PC-9 (cell line): ENCODE measurements around the gene SLC1A2. TPM values are rescaled to one million over a fixed set of nuclear protein-coding genes. Genes with fewer than 3 reads are reported as not detected.

Source experiments
- BruUV-seq: library from RNA; stranded (reverse); fragments of 400-500 nt; replicated peaks from 2 replicates; lab custom pipeline; 2021; lab: Mats Ljungman, UMichigan
- CTCF ChIA-PET: fragments of 300-600 bp; sonication (Branson Sonifier 250); formaldehyde crosslinking; loops from one replicate; lab custom pipeline; 2022; ENCODE audit warnings: antibody characterized with exemption; lab: Charles Lee
- POLR2A ChIA-PET: fragments of 300-600 bp; sonication (Branson Sonifier 250); formaldehyde crosslinking; loops from one replicate; lab custom pipeline; 2022; ENCODE audit warnings: antibody characterized with exemption; ENCODE audit not compliant: unreplicated experiment; lab: Charles Lee
- DNase-seq, 2 experiments: peaks; one replicate each; pipeline versions ENCODE4 v3.0.0 to v3.0.0-alpha.2; 2015 to 2022; ENCODE audit warnings: mixed read lengths in 1 of 2
- H2AFZ ChIP-seq: fragments of 200-600 bp; sonication (generic); 2 replicates; pipeline ENCODE4 v1.8.1; 2017; ENCODE audit warnings: antibody characterized with exemption
- H3F3A ChIP-seq: fragments of 200-600 bp; sonication (generic); 2 replicates; pipeline ENCODE4 v1.8.1; 2017; ENCODE audit warnings: antibody characterized with exemption, mild to moderate bottlenecking, low read depth; ENCODE audit not compliant: insufficient read depth
- H3K27ac ChIP-seq: fragments of 200-600 bp; sonication (generic); 2 replicates; pipeline ENCODE4 v1.6.1; 2016; ENCODE audit warnings: mixed run types
- H3K27me3 ChIP-seq: fragments of 200-600 bp; sonication (generic); 2 replicates; pipeline ENCODE4 v1.6.1; 2016; ENCODE audit warnings: low read depth, mixed run types; ENCODE audit not compliant: insufficient read depth
- H3K36me3 ChIP-seq: fragments of 200-600 bp; sonication (generic); 2 replicates; pipeline ENCODE4 v1.6.1; 2016; ENCODE audit warnings: low read depth, mixed run types
- H3K4me1 ChIP-seq: fragments of 200-600 bp; sonication (generic); replicated peaks from 2 replicates; pipeline ENCODE4 v1.6.1; 2016; ENCODE audit warnings: mixed run types; ENCODE audit not compliant: insufficient read depth
- H3K4me2 ChIP-seq: fragments of 200-600 bp; sonication (generic); 2 replicates; pipeline ENCODE4 v1.6.1; 2017; ENCODE audit warnings: mixed run types
- H3K4me3 ChIP-seq: fragments of 200-600 bp; sonication (generic); 2 replicates; pipeline ENCODE4 v1.6.1; 2016; ENCODE audit warnings: mixed run types
- H3K79me2 ChIP-seq: fragments of 200-600 bp; sonication (generic); 2 replicates; pipeline ENCODE4 v1.6.1; 2017; ENCODE audit warnings: low read depth, mixed run types
- H3K9me2 ChIP-seq: fragments of 200-600 bp; sonication (generic); 2 replicates; pipeline ENCODE4 v1.8.1; 2017; ENCODE audit warnings: mild to moderate bottlenecking; ENCODE audit not compliant: insufficient read depth
- H3K9me3 ChIP-seq: fragments of 200-600 bp; sonication (generic); 2 replicates; pipeline ENCODE4 v1.8.1; 2016; ENCODE audit warnings: low read depth; ENCODE audit not compliant: insufficient read depth
- H4K20me1 ChIP-seq: fragments of 200-600 bp; sonication (generic); 2 replicates; pipeline ENCODE4 v1.8.1; 2017; ENCODE audit not compliant: insufficient read depth
- EZH2 ChIP-seq: fragments of 200-600 bp; sonication (generic); IDR thresholded peaks from 2 replicates; pipeline ENCODE4 v1.8.0; 2017; ENCODE audit warnings: antibody characterized with exemption, low read depth
- intact Hi-C: fragments of 100-400 bp; cut with micrococcal nuclease; formaldehyde crosslinking; loops from one replicate; pipeline ENCODE4 v1.10.0; 2022; ENCODE audit not compliant: unreplicated experiment
- total RNA-seq: library from RNA; stranded (reverse); gene quantifications from 2 replicates; pipeline ENCODE4 v1.2.3, GENCODE V29; 2021
- TF ChIP-seq, protein P1 (sequence below): fragments of 200-600 bp; sonication (generic); conservative IDR thresholded peaks from 2 replicates; pipeline ENCODE4 v1.6.1; 2017; ENCODE audit warnings: mixed run types, antibody characterized with exemption, mild to moderate bottlenecking, moderate library complexity

SLC1A2 gene
- total RNA-seq, 1 experiment from 2014 or later: 0.09 TPM

DNA sequence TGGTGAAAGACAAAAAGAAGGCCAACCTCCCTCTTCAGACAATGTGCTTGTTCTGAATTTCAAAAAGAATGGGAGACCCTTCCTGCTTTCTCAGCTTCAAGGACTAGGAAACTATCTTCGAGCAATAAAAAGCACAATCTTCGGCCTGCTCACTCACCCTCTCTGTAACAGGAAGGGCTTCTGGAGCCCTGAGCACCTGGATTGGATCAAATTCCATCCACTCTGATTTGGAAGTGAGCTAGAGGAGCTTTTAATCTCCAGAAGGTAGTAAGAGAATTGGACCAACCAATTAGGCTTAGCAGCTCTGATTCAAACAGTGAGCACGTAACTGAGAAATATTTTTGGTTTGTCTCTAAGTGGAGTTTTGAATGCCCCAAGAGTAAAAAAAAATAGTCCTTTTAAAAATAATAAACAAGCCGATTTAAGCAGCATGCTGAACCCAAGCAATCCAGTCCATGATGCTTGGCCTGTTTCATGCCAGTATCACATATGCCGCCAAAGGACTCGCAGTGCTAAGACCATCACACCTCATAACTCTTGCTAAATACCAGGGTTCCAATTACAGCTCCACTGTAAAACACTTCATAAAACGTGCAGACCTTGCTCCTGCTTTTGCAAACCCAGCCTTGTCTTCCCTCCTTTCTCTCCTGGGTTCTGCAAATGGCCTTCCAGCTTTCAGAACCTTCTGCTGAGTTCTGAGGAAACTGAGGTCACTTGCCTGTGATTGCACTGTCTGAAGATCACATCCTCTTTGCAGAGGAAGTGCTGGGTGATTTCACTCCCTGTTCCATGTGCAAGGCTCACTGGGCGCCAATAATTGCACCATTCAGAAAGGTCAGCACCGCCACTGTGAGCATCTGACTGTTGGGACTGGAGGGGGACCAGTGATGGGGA, 74.4 kb downstream of the SLC1A2 start:
- POLR2A ChIA-PET: no interaction called here
- CTCF ChIA-PET: no interaction called here

DNA sequence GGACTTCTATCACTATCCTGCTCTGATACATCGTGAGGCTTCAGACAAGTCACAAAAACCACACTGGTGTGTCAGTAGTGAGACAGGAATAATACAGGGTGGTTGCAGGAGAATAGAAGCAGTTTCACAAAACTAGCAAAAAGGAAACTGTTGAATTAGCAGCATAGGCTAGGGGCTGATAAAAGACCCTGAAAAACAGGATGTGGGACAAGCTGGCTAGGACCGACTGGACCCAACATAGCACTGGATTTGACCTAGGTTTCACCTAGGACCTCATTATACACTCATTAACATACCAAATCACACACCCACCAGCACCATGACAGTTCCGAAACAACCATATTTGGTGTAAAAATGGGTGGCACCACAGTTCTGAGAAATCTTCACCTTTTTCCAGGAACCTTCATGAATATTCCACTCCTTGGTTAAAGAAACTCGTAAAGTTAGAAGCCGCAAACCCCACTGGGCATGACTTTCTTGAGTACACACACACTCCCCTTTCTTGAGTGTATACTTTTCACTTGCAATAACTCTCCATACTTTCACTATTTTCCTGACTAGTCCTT, 76.2 kb downstream of the SLC1A2 start:
- H4K20me1 ChIP-seq: no peaks in the 10 kb centered on the region
- ChIA-PET CTCF (no interaction called here), POLR2A (no interaction called here)
- no TSS peak for BruUV-seq
- no peak for DNase-seq
- no peaks in the 10 kb centered on the region for H3K36me3 ChIP-seq
- H3K27me3 ChIP-seq: no peaks in the 10 kb centered on the region
- H2AFZ ChIP-seq: no peak overlapping the region
- TF ChIP-seq, protein P1, sequence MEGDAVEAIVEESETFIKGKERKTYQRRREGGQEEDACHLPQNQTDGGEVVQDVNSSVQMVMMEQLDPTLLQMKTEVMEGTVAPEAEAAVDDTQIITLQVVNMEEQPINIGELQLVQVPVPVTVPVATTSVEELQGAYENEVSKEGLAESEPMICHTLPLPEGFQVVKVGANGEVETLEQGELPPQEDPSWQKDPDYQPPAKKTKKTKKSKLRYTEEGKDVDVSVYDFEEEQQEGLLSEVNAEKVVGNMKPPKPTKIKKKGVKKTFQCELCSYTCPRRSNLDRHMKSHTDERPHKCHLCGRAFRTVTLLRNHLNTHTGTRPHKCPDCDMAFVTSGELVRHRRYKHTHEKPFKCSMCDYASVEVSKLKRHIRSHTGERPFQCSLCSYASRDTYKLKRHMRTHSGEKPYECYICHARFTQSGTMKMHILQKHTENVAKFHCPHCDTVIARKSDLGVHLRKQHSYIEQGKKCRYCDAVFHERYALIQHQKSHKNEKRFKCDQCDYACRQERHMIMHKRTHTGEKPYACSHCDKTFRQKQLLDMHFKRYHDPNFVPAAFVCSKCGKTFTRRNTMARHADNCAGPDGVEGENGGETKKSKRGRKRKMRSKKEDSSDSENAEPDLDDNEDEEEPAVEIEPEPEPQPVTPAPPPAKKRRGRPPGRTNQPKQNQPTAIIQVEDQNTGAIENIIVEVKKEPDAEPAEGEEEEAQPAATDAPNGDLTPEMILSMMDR: no peak
- TF ChIP-seq EZH2: no peak
- no peak overlapping the region for H3K4me2 ChIP-seq
- H3K27ac ChIP-seq: no peak overlapping the region
- no peaks in the 10 kb centered on the region for H3K79me2 ChIP-seq
- intact Hi-C loops: no loop called here
- peaks cover 14% of the 10 kb centered on the region for H3K4me1 ChIP-seq
- no peaks in the 10 kb centered on the region for H3K9me2 ChIP-seq
- H3K4me3 ChIP-seq: no peak overlapping the region
- H3F3A ChIP-seq: peaks cover 9% of the 10 kb centered on the region
- H3K9me3 ChIP-seq: no peaks in the 10 kb centered on the region; the same call in 1 of the 2 replicates

More for the DNA sequence above, 74.4 kb downstream of the SLC1A2 start:
- H3K79me2 ChIP-seq: no peaks in the 10 kb centered on the region
- no TSS peak for BruUV-seq
- TF ChIP-seq, protein P1: no peak
- TF ChIP-seq EZH2: no peak
- no peaks in the 10 kb centered on the region for H3K36me3 ChIP-seq
- H4K20me1 ChIP-seq: no peaks in the 10 kb centered on the region
- H3F3A ChIP-seq: no peaks in the 10 kb centered on the region; the same call in 1 of the 2 replicates
- H2AFZ ChIP-seq: no peak overlapping the region
- no peaks in the 10 kb centered on the region for H3K9me2 ChIP-seq
- H3K4me1 ChIP-seq: no peaks in the 10 kb centered on the region
- H3K27ac ChIP-seq: no peak overlapping the region
- DNase-seq: no peak
- H3K4me3 ChIP-seq: no peak overlapping the region
- intact Hi-C loops: no loop called here
- H3K27me3 ChIP-seq: no peaks in the 10 kb centered on the region
- no peaks in the 10 kb centered on the region for H3K9me3 ChIP-seq
- no peak overlapping the region for H3K4me2 ChIP-seq

DNA sequence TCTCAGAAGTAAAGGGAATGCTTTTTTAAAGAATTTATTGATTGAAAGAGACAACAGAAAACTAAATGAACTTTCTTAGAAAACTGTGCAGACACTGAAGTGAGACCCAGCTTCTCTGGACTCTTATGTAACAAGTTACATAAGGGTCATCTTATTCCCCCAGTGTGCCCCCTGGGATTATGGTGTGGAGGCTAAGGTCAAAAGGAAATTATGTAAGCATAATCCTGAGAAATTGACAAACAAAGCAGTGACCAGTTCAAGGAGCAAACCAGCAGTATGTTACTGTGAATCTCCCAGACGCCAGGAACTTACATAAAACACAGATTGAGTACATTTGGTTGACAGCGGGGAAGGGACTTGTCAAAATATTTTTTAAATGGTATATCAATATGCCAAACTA, 78.6 kb downstream of the SLC1A2 start:
- no peak overlapping the region for H3K27ac ChIP-seq
- no peaks in the 10 kb centered on the region for H3K27me3 ChIP-seq
- DNase-seq: no peak
- no peaks in the 10 kb centered on the region for H4K20me1 ChIP-seq
- no peak overlapping the region for H3K4me3 ChIP-seq
- H3K79me2 ChIP-seq: no peaks in the 10 kb centered on the region
- intact Hi-C loops: no loop called here
- H3K4me2 ChIP-seq: no peak overlapping the region
- BruUV-seq: no TSS peak
- no peaks in the 10 kb centered on the region for H3K36me3 ChIP-seq
- ChIA-PET POLR2A (no interaction called here), CTCF (no interaction called here)
- H3F3A ChIP-seq: peaks cover 27% of the 10 kb centered on the region
- H3K9me3 ChIP-seq: no peaks in the 10 kb centered on the region; the same call in 1 of the 2 replicates
- H3K4me1 ChIP-seq: peaks cover 33% of the 10 kb centered on the region
- no peak overlapping the region for H2AFZ ChIP-seq
- TF ChIP-seq, protein P1: no peak
- TF ChIP-seq EZH2: no peak
- H3K9me2 ChIP-seq: no peaks in the 10 kb centered on the region
